GM21360 (cell line): Measurements from ENCODE around the gene TGFBRAP1.

ENCODE experiments used
- ATAC-seq: cut with Tn5 transposase; IDR thresholded peaks from one replicate; pipeline ENCODE4 v1.9.1; 2021; ENCODE audit warnings: mild to moderate bottlenecking, moderate library complexity; ENCODE audit not compliant: unreplicated experiment

The TGFBRAP1 gene

GRCh38 chr2:105315314-105315713, 14.2 kb downstream of the TGFBRAP1 start:
- ATAC-seq: peak; percentile 64

DNA sequence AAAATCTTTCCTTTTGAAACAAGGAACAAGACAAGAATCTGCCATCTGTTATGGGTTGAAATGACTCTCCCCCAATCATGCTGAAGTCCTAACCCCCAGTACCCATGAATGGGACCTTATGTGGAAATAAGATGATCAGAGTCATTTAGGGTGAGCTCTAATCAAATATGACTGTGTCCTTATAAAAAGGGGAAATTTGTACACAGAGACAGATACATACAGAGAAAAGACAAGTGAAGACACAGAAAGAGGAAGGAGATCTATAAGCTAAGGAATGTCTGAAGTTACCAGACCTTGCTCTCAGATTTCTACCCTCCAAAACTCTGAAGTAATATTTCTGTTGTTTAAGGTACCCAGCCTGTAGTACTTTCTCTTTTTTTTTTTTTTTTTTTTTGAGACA, 15.7 kb downstream of the TGFBRAP1 start:
- ATAC-seq: peak; percentile 46

GRCh38 chr2:105309147-105309545, 20.4 kb downstream of the TGFBRAP1 start:
- no peak for ATAC-seq

DNA sequence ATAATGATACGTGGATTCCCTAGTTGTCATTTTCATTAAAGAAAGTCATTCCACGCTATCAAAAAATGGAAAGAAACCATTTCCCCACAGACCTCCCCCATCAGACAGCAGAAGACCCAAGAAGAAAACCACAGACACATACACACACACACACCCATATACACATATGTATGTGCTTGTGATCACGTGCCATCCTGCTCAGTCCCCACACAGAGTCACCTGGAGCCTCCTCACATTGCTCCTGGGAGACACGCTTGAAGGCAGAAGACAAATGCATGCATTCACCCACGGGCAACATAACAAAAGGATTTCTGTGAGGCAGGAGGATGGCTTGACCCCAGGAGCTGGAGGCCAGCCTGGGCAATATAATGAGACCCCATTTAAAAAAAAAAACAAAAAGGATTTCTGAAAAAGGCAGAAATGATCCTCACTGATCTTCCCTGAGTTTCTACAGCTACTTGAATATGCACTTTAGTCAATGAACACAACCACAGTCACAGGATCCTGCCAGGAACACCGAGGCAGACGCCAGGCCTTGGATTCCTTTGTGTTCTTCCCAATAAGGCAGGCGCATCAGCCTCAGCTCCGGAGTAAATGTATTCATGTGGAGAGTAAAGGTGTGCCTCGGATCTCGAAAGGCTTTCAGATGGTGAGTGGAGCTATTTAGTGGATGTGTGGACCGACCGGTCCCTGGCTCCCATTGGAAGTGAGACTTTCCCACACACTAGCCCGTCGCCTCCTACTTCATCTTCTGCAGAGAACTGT, 21.0 kb downstream of the TGFBRAP1 start:
- no peak for ATAC-seq

- ATAC-seq: no peak
Measured at GRCh38 chr2:105307962-105308361, 21.6 kb downstream of the TGFBRAP1 start.

- ATAC-seq: no peak
Measured at GRCh38 chr2:105307550-105307949, 22.0 kb downstream of the TGFBRAP1 start.

- ATAC-seq: no peak
Measured at GRCh38 chr2:105307146-105307545, 22.4 kb downstream of the TGFBRAP1 start.

- no peak for ATAC-seq
Measured at GRCh38 chr2:105301646-105302045, 27.9 kb downstream of the TGFBRAP1 start.

DNA sequence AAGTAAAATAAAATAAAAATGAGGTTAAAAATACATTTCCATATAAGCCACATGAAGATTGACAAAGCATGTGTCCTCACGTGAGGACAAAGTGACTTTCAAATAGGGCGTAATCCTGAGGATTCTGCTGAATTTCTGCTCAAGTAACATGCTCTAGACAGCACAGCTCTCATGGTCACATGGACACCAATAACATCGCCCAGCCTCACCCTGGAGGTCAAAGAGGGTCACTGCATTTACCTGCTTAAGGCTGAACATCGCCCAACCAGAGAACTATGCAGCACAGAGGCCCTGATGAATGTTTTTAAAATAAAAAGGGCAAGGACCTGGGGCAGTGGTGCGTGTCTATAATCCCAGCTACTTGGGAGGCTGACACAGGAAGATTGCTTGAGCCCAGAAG, 30.2 kb downstream of the TGFBRAP1 start:
- no peak for ATAC-seq

- ATAC-seq: no peak
Measured at GRCh38 chr2:105298017-105298416, 31.5 kb downstream of the TGFBRAP1 start.

GRCh38 chr2:105297216-105297615, 32.3 kb downstream of the TGFBRAP1 start:
- ATAC-seq: no peak

DNA sequence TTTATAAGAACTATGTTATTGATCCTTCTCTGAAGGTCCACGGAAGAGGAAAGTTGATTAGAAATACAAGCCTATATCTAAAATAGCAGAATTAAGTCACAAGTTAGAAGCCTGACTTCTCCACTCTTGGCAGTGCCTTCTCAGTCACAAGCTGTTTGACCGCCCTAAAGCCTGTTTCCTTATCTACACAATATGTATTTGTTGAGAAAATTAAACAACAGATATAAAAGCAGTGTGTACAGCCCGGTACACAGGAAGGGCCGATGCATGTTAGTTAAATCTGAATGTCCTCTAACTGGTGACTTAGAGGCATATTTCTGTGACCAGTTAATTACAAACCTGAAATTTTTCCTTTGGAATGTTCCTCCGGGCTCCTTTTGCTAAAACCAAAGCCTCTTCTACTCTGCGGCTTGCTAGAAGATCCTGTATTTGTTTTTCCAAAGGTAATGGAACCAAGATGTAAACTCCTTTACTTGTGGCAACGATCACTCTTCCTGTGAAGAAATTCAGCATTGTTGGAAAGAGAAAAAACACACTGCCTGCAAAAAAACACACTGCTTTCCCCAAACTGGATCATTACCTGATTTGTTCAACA, 33.4 kb downstream of the TGFBRAP1 start:
- ATAC-seq: no peak

GRCh38 chr2:105294844-105295481, 34.6 kb downstream of the TGFBRAP1 start:
- ATAC-seq: no peak

DNA sequence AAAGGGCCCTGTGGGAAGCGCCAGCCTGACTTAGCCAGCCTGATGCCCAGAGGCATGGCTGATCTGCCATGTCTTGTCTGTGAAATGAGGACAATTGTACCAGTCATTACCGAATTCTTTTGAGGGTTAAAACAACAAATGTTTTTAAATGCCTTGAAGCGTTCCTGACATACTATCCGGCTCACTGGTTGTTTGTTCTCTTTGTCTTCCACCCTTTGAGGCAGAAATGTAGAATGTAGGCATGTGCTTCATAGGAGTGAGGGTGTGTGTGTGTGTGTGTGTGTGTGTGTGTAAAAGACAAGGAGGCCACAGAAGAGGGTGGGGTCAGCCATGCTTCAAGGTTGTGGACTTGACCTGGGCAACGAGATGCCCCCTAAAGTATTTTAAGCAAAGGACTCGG, 35.5 kb downstream of the TGFBRAP1 start:
- no peak for ATAC-seq

DNA sequence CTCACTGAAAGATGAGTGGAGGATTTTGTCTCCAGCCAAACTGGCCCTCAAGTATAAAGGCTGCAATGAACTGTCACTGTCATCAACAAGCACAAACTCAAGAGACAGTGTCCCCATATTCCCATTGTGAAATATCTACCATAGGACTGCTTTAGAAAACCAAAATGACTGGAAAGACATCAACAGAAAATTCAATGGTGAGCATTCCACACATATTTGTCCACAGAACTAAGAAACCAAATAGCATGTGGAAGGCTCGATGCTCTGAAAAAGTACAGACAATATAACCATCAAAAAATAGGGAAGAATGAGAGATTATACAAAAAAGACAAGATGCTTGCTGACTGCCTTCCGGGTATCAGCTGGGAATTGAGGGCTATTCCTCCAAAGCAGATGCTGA, 37.6 kb downstream of the TGFBRAP1 start:
- ATAC-seq: no peak

GRCh38 chr2:105290981-105291660, 38.4 kb downstream of the TGFBRAP1 start:
- ATAC-seq: no peak

- ATAC-seq: no peak
Measured at GRCh38 chr2:105288133-105288532, 41.4 kb downstream of the TGFBRAP1 start.

GRCh38 chr2:105287692-105288091, 41.8 kb downstream of the TGFBRAP1 start:
- ATAC-seq: no peak

DNA sequence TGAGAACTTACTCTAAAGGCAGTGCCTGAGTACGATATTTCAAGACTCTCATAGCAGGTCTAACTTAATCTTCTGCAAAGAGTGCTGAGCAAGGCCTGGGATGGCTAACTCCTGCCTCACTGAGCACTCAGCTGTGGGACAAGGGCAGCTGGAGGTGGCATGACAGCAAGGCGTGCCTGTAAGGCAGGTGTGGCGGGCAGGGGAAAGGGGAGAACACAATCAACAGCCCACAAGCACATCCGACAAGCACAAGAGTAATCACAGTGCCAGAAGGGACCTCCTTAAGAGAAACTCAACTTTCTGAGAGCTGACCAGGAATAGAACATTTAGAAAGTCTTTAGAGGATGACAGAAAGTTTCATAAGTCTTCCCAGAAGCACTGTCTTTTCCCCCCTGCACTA, 46.0 kb downstream of the TGFBRAP1 start:
- no peak for ATAC-seq

DNA sequence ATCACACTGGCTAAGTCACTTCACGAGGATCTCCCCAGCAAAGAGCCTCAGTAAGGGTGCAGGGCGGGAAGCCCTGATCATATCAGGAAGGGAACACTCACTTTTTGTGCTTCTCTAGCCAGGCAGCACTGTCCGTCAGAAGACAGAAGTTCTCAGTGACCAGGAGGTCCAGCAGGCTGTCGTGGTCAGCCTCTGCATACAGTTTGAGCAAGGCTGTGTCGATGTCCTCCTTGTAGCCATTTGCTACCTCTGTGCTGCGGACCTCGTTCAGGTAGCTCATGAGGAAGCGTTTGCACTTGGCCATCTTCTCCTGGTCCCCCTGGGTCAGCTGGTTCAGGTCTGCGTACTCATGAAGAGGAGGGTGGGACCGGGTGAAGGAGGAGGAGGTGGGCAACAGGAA, 49.3 kb downstream of the TGFBRAP1 start:
- ATAC-seq: no peak

DNA sequence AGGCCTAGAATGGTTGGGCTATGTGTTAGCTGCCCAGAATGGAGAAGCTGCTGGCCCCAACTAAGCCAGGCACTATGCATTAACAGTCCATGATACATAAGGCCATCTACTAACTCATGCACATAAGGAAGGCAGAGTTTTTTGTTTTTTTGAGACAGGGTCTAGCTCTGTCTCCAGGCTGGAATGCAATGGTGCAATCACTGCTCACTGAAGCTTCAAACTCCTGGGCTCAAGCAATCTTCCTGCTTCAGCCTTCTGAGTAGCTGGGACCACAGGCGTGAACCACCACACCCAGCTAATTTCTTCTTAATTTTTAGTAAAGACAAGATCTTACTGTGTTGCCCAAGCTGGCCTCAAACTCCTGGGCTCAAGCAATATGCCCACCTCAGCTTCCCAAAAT, 50.4 kb downstream of the TGFBRAP1 start:
- ATAC-seq: no peak

DNA sequence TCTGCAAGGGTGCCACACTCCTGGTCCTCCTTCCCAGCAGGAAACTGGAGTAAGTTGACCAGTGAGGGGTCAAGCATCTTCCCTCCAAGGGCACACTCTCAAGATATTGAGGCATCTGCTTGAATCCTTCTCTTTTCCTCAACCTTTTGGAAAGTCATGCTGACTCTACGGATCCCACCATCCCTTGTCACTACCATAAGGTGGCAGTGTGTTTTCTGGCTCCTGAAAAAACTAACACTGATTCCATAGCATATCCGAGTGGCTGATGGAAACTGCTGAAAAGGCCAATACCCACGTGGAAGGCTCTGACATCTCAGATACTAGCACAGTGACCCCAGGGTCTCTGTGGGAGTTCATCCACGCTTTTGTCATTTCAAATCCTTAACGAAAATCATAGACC, 50.9 kb downstream of the TGFBRAP1 start:
- no peak for ATAC-seq
